ENCODE measurements around the gene NRDC. TPM values are rescaled to one million over a fixed set of nuclear protein-coding genes. Genes with fewer than 3 reads are reported as not detected.

The NRDC gene
- total and polyA plus RNA-seq, 2 of the 8 experiments (the other 6 are each of a cell fraction or from before 2014, with no cell fraction given) = 70.2 to 182 TPM

DNA sequence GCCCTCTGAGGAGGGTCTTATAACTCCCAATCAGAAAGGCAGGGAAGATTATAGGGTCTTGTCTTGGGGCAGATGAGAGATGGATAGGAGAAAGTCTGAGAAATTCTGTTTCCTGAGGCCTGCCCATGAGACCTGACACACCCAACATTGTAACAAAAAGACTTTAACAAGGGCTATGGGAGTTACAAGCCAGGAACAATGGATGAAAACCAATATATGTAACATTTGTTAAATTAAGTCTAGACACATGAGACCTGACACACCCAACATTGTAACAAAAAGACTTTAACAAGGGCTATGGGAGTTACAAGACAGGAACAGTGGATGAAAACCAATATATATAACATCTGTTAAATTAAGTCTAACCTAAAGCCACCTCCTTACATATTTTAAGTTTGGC lies 21.8 kb downstream of the NRDC start:
- Histone ChIP-seq H3K27ac (ENCODE audit: low read depth, low read length) (no peak overlapping the region), H3K36me3 (ENCODE audit: control insufficient read depth in 2 of 4, insufficient read depth in 4 of 4, low read length in 3 of 4) (peaks cover 0 to 6% (median 0%) of the 10 kb centered on the region in 4 experiments; a peak in 1 of 8 replicates), H3K56ac (replicated peaks; ENCODE audit: insufficient read length, low read depth, low read length) (no peak overlapping the region), H2BK15ac (ENCODE audit: low read length) (no peak overlapping the region), H3K27me3 (replicated peaks in 1 of 4; ENCODE audit: control insufficient read depth in 3 of 4, extremely low read depth in 1 of 4, insufficient read depth in 3 of 4, low read length in 3 of 4) (no peaks in the 10 kb centered on the region), H4K8ac (ENCODE audit: extremely low read depth, insufficient read depth, low read length) (no peak overlapping the region), H2BK120ac (replicated peaks; ENCODE audit: low read depth, low read length) (no peak overlapping the region), H3K4me1 (replicated peaks in 1 of 4; ENCODE audit: control insufficient read depth in 3 of 4, insufficient read depth in 4 of 4, low read length in 3 of 4) (peaks cover 0 to 8% (median 5%) of the 10 kb centered on the region in 4 experiments; a peak in 4 of 7 replicates), H3K23me2 (ENCODE audit: low read depth, low read length) (no peaks in the 10 kb centered on the region), H3K14ac (ENCODE audit: insufficient read length) (no peak overlapping the region), H3K18ac (ENCODE audit: extremely low read depth, low read length) (no peak overlapping the region), H3K23ac (ENCODE audit: insufficient read length) (no peak overlapping the region), H2BK20ac (ENCODE audit: low read length) (no peak overlapping the region), H3K79me2 (ENCODE audit: control insufficient read depth in 1 of 2, insufficient read depth in 2 of 2, low read length in 2 of 2) (peaks cover 0 to 34% of the 10 kb centered on the region in 2 experiments; a peak in 3 of 4 replicates), H2BK5ac (ENCODE audit: low read depth, low read length) (0 out of 2 replicates have a peak overlapping the region, but pooled peaks have one; percentile 56), H2AFZ (ENCODE audit: low read length) (no peak overlapping the region), H2BK12ac (ENCODE audit: low read depth, low read length) (no peak overlapping the region), H4K5ac (ENCODE audit: insufficient read length, low read depth, low read length) (no peak overlapping the region), H3K4me2 (ENCODE audit: insufficient read depth in 1 of 2, low read depth in 2 of 2, low read length in 2 of 2) (no peak overlapping the region), H3K9me3 (ENCODE audit: insufficient read depth in 2 of 2, low read depth in 1 of 2, low read length in 1 of 2) (no peaks in the 10 kb centered on the region), H3K9ac (replicated peaks in 1 of 4; ENCODE audit: extremely low read depth in 1 of 4, low read depth in 3 of 4, low read length in 3 of 4) (no peak overlapping the region), H2AK5ac (ENCODE audit: low read depth, low read length) (no peak overlapping the region), H4K91ac (replicated peaks; ENCODE audit: insufficient read length, low read length) (no peak overlapping the region), H3K4me3 (ENCODE audit: extremely low read depth in 1 of 4, insufficient read depth in 2 of 4, low read depth in 3 of 4, low read length in 4 of 4) (no peak overlapping the region), H4K20me1 (replicated peaks in 1 of 2; ENCODE audit: control insufficient read depth in 1 of 2, insufficient read depth in 2 of 2, low read length in 2 of 2) (no peaks in the 10 kb centered on the region), H3K79me1 (ENCODE audit: low read depth, low read length) (peaks cover 6% of the 10 kb centered on the region; the same call in 1 of the 2 replicates), H3K4ac (replicated peaks; ENCODE audit: insufficient read length, low read depth, low read length) (no peak overlapping the region)
- ChIA-PET CTCF (ENCODE audit: partially characterized antibody) (no interaction called here), POLR2A (ENCODE audit: partially characterized antibody) (interaction anchor here (1.0 kb wide), 1 partner anchor 11 kb away, joined by 3 read pairs; no protein-coding TSS in a partner anchor)
- no peak for DNase-seq (ENCODE audit: low read depth in 1 of 2, low spot score in 2 of 2)
- FAIRE-seq = no peak
- no peak for TF ChIP-seq CHD7 (IDR thresholded peaks at IDR 0.05; ENCODE audit: insufficient replicate concordance, low read length)

All from H1 (cell line).